HG02840 (cell line): ENCODE results near the gene AURKAIP1.
"Not testable (repeated sequence)": the region's sequence is repeated elsewhere in the genome, so short reads cannot be mapped to it uniquely, and the experiment has no call there.

ENCODE experiments used
- ATAC-seq: cut with Tn5 transposase; IDR thresholded peaks from one replicate; pipeline ENCODE4 v1.9.1; 2021; ENCODE audit warnings: mild to moderate bottlenecking, moderate library complexity, moderate number of reproducible peaks; ENCODE audit not compliant: unreplicated experiment, low FRiP score

Gene AURKAIP1

DNA sequence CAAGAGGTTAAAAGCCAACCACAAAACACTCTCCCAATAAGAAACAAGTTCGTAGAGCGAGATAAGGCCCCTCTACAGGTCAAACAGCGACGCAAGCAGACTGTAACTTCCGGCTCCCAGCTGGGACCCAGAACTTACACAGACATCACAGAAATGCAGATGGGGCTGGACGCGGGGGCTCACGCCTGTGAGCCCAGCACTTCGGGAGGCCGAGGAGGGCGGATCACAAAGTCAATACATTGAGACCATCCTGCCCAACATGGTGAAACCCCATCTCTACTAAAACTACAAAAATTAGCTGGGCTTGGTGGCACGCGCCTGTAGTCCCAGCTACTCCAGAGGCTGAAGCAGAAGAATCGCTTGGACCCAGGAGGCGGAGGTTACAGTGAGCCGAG lies 13.1 kb upstream of the AURKAIP1 start:
- no peak for ATAC-seq

DNA sequence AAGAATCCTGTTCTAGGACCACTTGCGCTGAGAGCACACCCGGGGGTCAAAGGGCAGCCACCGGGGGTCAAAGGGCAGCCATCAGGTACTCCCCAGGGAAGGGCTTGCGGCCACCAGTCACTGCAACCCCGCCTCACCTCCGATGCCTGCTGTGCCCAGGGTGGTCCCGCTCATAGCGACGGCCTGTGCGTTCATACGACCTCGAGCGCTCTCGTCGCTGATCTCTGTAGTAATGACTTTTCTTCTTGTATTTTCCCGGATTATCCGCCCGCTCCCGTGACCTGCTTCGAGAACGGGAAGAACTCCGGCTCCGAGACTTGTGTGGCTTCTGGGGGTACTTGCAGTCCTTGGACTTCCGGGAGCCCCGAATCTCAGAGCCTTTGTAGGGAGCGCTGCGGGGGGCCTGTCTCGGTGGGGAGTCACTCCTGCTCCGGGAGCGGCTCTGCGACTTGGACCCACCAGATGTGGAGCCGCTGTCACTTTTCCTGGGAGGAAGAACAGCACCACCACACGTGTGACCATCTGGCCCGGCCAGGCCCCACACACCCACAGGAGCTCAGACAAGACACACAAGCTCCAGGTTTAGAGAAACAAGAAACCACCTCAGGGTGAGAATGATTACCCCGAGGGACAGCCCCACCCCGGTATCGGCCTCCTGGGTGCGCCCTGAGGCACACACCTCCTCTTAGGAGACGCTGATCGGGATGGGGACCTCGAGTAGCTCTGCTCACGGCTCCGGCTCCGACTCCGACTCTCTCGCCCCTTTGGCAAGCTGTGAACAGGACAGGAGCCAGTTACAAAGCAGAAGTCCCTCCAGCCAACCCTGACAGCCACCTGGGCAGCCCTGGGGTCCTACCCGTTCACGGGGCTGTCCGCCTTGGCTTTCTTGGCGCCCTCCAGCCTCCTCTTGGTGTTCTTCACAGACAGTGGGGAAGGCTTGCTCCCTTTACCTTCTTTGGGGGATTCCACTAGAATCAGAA lies 12.4 kb upstream of the AURKAIP1 start:
- no peak for ATAC-seq

DNA sequence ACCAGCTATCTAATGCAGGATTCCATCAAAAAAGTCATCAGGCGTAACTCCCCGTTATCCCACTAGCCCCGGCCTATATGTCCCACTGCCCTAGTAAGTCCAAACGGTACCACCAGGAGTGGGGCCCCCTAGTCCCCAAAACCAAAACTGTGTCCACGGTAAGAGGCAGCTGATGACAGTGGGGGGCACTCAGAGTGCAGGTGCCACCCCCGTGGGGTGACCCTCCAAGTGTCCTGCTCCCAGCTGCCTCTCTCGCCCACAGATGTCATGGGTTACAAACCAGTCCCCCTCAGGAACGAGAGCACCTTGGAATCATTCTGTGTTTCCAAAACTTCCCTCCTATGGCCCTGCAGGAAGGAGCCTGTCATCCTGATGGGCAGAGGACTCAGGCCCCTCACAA lies 10.9 kb upstream of the AURKAIP1 start:
- ATAC-seq = no peak

DNA sequence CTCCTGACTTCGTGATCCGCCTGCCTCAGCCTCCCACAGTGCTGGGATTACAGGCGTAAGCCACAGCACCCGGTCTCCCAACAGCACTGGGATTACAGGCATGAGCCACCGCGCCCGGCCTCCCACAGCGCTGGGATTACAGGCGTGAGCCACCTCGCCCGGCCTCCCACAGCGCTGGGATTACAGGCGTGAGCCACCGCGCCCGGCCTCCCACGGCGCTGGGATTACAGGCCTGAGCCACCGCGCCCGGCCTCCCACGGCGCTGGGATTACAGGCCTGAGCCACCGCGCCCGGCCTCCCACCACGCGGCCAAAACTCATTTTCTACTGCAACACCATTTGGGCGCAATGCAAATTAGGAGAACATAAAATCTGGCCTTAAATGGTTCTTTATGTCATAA lies 10.3 kb upstream of the AURKAIP1 start:
- not testable (repeated sequence) for ATAC-seq

- ATAC-seq = no peak
Observed at GRCh38 chr1:1381294-1381693, 6.3 kb upstream of the AURKAIP1 start.

DNA sequence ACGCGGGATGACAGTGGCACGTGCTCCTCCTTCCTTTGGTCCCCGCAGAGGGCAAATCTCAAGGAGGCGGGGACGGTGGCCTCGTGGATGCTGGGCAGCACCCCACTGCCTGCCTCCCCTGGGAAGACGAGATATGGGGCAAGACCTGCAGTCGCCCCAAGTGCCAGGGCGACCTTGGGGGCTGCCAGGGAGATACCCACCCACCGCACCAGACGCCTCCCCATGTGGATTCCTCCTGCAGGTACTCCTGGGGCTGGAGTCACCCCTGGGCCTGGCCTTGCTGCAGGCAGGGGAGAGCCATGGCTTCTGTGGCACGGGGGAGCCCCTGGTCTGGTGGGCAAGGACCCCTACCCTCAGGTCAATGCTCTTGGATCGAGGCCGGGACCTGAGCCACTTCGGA lies 5.9 kb upstream of the AURKAIP1 start:
- no peak for ATAC-seq

DNA sequence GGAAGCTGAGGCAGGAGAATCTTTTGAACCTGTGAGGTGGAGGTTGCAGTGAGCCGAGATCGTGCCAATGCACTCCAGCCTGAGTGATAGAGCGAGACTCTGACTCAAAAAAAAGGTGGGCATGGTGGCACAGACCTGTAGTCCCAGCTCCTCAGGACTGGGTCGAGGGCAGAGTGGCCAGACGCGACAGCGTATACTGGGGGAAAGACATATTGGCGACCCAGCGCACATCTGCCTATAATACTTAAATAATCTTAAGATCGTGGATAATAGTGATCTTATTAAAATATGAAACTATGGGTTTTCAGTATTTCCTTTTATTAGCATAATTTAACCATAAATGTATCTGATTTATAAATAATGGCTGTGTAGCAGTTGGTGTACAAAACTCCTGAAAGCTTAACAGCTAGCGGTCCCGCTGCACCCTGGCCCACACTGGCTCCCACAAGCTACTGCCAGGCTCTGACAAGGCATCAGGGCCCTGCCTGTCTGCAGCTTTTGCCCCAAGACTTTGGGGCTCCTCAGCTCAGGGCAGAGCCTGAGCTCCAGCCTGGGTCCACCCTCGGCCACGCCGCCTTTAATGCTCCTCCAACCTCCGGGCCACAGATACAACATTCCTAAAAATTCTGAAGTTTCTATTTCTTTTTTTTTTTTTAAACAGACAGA lies 2.7 kb upstream of the AURKAIP1 start:
- ATAC-seq = no peak

- ATAC-seq = no peak
Observed at GRCh38 chr1:1376551-1377226, 1.7 kb upstream of the AURKAIP1 start.

GRCh38 chr1:1374589-1374928 lies 448 bp downstream of the AURKAIP1 start:
- peak; percentile 4 for ATAC-seq

DNA sequence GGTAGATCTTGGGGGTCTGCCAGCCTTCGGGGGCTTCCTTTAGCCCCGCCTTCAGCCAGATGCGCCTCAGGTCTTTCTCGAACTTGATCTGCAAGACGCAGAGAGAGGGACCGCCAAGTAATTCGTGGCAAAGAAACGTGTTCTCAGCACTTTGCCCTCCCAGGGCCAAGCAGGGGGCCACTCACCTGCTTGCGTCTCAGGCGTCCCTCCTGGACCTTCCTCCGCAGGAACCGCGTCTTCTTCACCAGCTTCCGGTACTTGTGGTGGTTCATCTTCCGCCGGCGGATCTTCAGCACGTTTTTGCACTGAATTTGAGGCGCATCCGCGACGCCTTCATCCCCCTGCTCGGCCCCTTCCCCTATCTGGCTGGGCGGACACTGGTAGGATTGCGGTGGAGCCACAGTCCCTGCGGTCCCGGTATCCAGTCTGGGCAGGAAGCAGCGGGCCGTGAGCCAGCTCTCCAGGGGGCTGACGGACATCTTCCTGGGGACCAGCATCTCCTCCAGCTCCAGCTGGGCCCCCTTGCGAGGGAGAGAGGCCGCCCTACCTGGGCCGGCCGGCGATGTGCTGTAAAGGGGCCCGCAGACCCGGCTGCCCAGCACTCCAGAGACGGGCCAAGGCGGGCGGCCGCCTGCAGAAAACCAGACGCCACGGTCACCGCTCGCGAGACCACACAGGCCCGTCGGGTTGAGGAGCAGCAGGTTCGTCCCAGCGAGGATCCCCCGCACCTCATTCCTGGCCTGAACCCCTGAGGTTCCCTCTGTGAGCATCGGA lies 1.0 kb downstream of the AURKAIP1 start:
- no peak for ATAC-seq

DNA sequence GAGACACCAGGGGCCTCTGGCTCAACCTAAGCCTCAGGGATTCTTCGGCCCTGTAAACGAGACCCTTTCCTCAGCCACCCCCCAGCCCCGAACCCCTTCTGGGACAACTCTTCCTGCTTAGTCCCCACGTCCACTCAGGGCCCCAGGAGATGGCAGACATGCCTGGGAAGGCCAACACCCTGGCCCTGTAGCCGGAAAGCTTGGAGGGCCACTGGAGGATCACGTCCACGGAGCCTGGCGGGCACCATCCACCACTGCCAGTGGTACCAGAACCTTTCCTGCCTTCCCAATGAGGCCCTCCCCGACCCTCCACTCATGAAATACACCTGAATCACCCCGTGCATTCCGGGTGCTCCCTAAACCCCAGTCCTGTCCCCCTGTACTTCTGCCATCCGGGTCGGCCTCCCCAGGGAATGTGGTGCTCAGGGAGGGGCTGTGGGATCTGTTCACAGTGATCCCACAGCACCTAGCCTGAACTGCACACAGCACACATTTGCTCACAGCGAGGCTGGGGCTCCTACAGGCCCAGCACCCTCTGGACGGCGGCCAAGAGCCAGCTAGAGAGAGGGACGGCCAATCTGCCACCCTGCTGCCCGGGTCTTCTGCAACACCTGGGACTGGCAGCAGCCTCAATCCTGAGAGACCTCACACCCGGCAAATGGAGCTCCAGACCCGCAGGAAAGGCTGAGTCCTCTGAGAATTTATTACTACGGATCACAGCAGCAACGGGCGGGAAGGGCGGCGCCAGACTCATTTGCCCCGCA lies 1.8 kb downstream of the AURKAIP1 start:
- no peak for ATAC-seq

DNA sequence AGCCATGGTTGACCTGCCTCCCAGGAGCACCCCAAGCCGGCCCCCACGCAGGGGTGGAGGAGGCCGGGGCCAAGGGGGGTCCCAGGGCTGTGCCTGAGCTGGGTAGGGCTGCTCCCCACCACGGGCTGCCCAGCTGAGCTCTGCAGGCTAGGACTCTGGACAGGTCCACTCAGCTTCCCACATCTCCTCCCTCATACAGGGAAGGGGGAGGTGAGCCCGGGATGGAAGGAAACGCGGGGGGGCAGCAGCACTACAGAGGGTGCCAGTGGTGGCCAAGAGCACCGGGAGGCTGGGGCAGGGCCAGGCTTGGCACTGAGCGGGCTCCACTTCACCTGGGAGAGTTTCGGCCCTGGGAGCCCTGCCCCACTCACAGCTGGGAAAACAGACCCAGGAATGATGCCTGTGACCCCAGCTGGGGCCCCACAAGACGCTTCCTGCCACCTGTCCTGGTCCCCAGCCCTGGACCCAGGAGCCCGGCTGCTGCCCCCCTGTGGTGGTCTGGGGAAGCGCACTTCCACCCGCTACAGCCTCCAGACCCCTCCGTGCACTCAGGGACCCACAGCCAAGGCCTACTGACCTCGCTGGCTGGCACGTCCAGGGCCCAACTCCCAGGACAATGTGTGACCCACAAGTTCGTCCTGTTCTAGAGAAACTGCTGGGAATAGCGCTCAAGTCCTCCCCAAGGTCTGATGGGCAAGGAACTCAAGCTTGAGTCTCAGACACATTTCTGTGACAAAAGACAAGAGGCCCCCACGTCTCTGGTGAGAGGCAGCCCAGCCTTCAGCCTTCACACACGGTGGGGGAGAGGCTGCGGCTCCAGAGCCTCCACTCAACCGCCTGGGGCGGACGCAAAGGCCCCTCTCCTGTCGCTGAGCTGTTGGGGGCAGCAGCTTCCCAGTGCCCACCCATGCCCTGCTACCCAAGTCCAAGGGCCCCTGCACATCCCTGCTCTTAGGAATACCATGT lies 3.0 kb downstream of the AURKAIP1 start:
- ATAC-seq = no peak

DNA sequence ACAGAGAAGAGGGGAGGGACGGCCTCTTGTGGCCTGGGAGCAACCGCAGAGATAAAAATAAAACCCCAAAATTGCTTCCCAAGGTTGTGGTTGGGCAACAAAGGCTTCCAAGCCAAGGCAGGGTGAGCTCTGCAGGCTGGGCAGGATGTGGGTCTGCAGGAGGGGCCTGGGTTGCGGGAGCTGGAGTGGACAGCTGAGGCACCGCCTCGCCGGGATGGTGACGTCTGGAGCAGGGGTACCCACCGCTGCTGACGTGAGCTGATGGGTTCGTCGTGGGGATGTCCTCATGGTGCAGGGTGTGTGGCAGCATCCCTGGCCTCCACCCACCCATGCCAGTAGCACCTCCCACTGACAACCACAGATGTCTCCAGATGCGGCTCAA lies 3.7 kb downstream of the AURKAIP1 start:
- ATAC-seq = no peak

GRCh38 chr1:1370771-1371300 lies 4.2 kb downstream of the AURKAIP1 start:
- no peak for ATAC-seq

DNA sequence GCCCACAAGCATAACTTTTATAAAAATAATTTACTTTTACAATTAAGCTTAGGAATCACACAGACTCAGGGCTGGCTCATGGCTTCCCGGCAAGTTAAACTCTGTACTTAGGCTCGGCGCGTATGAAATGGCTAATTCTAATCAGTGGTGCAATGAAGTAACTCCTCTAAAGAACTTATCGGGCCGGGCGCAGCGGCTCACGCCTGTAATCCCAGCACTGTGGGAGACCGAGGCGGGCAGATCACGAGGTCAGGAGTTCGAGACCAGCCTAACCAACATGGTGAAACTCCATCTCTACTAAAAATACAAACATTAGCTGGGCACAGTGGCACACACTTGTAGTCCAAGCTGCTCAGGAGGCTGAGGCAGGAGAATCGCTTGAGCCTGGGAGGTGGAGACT lies 4.9 kb downstream of the AURKAIP1 start:
- not testable (repeated sequence) for ATAC-seq

- no peak for ATAC-seq
Observed at GRCh38 chr1:1367315-1367714, 7.7 kb downstream of the AURKAIP1 start.

DNA sequence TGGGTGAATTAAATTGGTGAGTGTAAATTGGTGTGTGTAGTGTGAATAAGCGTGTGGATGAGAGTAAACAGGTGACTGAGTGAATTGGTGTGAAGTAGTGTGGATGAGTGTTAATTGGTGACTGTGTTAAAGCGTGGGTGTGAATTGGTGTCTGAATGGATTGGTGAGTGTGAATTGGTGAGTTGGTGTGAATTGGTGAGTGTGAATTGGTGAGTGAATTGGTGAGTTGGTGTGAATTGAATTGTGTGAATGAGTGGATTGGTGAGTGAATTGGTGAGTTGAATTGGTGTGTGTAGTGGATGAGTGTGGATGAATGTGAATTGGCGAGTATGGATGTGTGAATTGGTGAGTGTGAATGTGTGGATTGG lies 8.3 kb downstream of the AURKAIP1 start:
- ATAC-seq = no peak

DNA sequence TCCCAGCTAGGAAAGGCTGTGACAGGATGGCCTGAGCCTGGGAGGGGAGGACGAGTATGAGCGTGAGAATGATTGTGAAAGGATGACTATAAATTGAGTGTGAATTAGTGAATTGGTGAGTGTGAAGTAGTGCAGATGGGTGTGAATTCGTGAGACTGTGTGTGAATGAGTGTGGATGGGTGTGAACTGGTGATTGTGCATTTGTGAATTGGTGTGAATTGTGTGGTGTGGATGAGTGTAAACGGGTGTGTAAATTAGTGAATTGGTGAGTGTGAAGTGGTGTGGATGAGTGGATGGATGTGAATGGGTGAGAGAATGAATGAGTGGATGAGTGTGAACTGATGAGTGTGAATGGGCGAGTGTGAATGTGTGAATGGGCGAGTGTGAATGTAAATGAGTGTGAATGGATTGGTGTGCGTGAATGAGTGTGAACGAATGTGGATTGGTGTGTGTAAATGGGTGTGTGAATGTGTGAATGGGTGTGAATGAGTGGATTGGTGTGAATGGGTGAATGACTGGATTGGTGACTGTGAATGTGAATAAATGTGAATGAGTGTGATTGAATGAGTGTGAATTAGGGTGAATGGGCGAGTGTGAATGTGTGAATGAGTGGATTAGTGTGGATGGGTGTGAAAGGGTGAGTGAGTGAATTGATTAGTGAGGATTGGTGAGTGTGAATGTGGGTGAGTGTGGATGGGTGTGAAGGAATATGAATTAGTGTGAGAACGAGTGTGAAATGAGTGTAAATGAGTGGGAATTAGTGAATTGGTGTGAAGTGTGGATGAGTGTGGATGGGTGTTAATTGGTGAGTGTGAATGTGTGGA lies 8.9 kb downstream of the AURKAIP1 start:
- ATAC-seq = no peak
